ENCODE data around the gene KCNN3. TPM values are rescaled to one million over a fixed set of nuclear protein-coding genes. Genes with fewer than 3 reads are reported as not detected.
A peak's percentile ranks its signal among the peaks of the same experiment; 100 is the strongest.

Gene KCNN3
- total RNA-seq, 2 donors from 2014 or later: 3.9 to 4.4 TPM

DNA sequence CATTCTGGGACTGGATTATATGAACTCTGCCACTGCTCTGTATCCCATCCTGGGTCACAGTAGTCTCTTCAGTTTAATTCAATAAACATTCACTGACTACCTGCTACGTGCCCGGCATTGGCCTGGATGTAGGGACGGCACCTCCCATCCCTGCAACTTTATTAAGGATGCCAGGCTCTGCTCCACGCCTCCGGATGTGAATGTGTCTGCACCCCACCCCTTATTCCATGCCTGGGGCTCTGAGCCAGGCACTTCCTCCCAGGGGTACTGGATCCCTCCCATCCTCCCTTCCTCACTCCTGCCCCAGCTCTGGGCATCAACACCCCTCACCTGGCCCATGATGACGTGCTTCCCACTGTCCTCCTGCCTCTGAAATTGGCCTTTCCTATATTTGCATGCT lies 53.7 kb downstream of the KCNN3 start:
- Histone ChIP-seq H3K9me3 (no peaks in the 10 kb centered on the region), H3K27ac (no peak overlapping the region), H3K4me3 (no peak overlapping the region), H3K27me3 (no peaks in the 10 kb centered on the region), H3K36me3 (no peaks in the 10 kb centered on the region), H3K4me1 (peaks cover 0 to 30% of the 10 kb centered on the region in 2 donors)
- DNase-seq (ENCODE audit: low spot score): no peak
- TF ChIP-seq, protein P1, sequence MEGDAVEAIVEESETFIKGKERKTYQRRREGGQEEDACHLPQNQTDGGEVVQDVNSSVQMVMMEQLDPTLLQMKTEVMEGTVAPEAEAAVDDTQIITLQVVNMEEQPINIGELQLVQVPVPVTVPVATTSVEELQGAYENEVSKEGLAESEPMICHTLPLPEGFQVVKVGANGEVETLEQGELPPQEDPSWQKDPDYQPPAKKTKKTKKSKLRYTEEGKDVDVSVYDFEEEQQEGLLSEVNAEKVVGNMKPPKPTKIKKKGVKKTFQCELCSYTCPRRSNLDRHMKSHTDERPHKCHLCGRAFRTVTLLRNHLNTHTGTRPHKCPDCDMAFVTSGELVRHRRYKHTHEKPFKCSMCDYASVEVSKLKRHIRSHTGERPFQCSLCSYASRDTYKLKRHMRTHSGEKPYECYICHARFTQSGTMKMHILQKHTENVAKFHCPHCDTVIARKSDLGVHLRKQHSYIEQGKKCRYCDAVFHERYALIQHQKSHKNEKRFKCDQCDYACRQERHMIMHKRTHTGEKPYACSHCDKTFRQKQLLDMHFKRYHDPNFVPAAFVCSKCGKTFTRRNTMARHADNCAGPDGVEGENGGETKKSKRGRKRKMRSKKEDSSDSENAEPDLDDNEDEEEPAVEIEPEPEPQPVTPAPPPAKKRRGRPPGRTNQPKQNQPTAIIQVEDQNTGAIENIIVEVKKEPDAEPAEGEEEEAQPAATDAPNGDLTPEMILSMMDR (IDR thresholded peaks at IDR 0.05): no peak

DNA sequence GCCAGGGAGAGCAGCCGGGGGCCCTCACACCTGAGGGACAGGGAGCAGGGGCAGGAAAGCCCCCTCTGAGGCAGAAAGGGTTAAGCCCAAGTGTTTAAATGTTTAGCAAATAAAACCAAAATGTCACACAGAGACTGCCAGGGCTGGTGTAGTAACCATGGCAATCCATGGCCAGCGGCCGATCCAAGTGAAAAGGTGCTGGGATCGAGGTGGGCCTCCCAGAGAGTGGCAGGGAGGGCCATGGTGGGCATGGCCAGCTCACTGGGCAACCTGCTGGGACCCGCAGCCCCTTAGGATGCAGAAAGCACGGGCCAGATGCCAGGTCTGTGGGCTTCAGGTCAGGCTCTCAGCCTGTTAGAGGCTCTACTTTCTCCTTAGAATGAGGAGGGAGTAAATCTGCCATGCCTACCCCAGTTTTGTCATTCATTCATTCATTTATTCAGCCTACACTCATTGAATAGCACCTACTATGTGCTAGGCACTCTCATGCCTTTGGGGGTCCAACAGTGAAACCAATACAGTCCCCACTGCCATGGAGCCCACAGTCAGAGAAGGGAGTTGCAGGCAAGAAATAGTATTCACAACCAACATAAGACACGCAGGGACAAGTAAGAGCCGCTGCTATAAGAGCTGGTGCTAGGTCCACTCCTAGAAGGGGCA lies 56.1 kb downstream of the KCNN3 start:
- TF ChIP-seq, protein P1 (IDR thresholded peaks at IDR 0.05): no peak
- no peaks in the 10 kb centered on the region for H3K27me3 ChIP-seq
- H3K27ac ChIP-seq: no peak overlapping the region
- H3K4me3 ChIP-seq: no peak overlapping the region
- peaks cover 0 to 22% of the 10 kb centered on the region in 2 donors for H3K4me1 ChIP-seq
- H3K36me3 ChIP-seq: no peaks in the 10 kb centered on the region
- no peak for DNase-seq (ENCODE audit: low spot score)
- no peaks in the 10 kb centered on the region for H3K9me3 ChIP-seq

DNA sequence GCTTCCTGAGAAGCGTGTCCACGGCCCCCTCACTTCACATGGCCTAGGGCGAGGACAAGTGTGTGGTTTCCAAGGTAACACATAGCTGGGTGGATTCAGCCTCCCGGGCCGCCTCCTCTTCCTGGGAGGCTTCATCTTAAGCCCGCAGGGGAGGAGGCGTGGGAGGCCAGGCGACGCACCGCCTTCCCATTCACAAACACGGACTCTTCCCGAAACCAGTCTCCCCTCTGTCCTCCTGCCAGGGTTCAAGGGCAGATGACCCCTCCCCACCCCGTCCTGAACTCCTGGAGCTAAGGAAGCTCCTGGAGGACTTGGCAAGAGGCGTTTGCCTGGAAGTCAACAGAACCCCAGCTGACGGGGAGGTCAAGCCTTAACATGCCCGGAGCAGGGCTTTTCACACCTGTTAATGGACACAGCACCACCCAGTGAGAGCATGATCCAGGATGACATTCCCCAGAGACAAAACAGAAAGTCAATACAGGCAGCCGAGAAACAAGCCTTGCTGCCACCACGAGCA lies 56.7 kb downstream of the KCNN3 start:
- no peak for DNase-seq (ENCODE audit: low spot score)
- TF ChIP-seq, protein P1 (IDR thresholded peaks at IDR 0.05): no peak
- Histone ChIP-seq H3K36me3 (no peaks in the 10 kb centered on the region), H3K4me1 (peaks cover 0 to 22% of the 10 kb centered on the region in 2 donors), H3K27me3 (no peaks in the 10 kb centered on the region), H3K27ac (no peak overlapping the region), H3K9me3 (no peaks in the 10 kb centered on the region), H3K4me3 (no peak overlapping the region)

DNA sequence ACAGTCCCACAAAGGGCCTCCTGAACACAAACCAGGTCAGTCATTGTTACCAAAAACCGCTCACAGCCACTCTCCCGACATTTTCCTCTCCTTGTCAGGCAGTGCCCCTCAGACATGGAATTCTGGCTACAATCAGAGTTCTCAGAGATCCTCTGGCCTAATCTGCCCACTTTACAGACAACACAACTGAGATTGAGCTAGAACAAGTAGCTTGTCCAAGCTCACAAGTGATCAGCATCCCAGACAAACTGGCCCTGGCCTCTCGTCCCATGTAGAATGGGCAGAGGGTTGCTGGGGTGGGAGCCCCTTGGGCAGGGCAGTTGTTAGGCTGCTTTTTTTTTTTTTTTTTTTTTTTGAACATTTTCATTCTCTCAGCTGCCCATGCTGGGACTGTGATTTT lies 57.2 kb downstream of the KCNN3 start:
- peaks cover 0 to 22% of the 10 kb centered on the region in 2 donors for H3K4me1 ChIP-seq
- H3K36me3 ChIP-seq: no peaks in the 10 kb centered on the region
- no peak for DNase-seq (ENCODE audit: low spot score)
- H3K27ac ChIP-seq: peak overlapping the region in 1 of 2 donors; percentile 13
- no peaks in the 10 kb centered on the region for H3K9me3 ChIP-seq
- no peak overlapping the region for H3K4me3 ChIP-seq
- TF ChIP-seq, protein P1 (IDR thresholded peaks at IDR 0.05): no peak
- H3K27me3 ChIP-seq: no peaks in the 10 kb centered on the region

DNA sequence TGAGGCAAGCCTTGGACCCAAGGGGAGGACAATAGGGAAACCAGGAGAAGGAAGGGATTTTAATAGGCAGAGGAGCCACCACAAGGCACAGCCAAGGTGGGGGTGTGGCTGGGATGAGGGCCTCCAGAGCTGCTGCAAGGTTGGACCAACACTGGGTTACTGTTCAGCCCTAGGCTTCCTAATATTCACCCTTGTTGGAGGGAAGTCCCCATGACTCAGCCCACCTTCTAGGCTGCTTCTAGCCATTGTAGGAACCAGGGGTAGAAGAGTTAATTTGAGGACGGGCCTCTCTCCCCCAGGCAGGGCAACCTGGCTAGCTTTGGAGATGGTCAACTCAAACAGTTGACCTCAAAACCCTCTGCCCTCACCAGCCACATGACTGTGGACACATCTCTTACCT lies 59.5 kb downstream of the KCNN3 start:
- peaks cover 0 to 31% of the 10 kb centered on the region in 2 donors for H3K4me1 ChIP-seq
- no peak for DNase-seq (ENCODE audit: low spot score)
- H3K36me3 ChIP-seq: no peaks in the 10 kb centered on the region
- TF ChIP-seq, protein P1 (IDR thresholded peaks at IDR 0.05): no peak
- no peaks in the 10 kb centered on the region for H3K9me3 ChIP-seq
- peak overlapping the region; percentile 38 to 65 for H3K27ac ChIP-seq
- H3K4me3 ChIP-seq: no peak overlapping the region
- no peaks in the 10 kb centered on the region for H3K27me3 ChIP-seq
